Testis (tissue), 3 donors: Measurements from ENCODE around the gene JMJD6. TPM values are rescaled to one million over a fixed set of nuclear protein-coding genes. Genes with fewer than 3 reads are reported as not detected.
A peak's percentile ranks its signal among the peaks of the same experiment; 100 is the strongest.
"Not testable (repeated sequence)": the region's sequence is repeated elsewhere in the genome, so short reads cannot be mapped to it uniquely, and the experiment has no call there.

Source experiments
- DNase-seq: peaks from one replicate; pipeline ENCODE4 v3.0.0-alpha.2; 2019
- H3K27ac ChIP-seq, 2 donors: fragments of 200-600 bp; sonication (generic); one replicate each; pipeline ENCODE4 v1.5.1; 2019
- H3K27me3 ChIP-seq: fragments of 200-600 bp; sonication (generic); one replicate; pipeline ENCODE4 v1.5.1; 2019
- H3K36me3 ChIP-seq: fragments of 200-600 bp; sonication (generic); one replicate; pipeline ENCODE4 v1.5.1; 2017; ENCODE audit warnings: low read depth; ENCODE audit errors: missing control alignments
- H3K4me1 ChIP-seq: fragments of 200-600 bp; sonication (generic); one replicate; pipeline ENCODE4 v1.5.1; 2019
- H3K4me3 ChIP-seq, 2 donors: fragments of 200-600 bp; sonication (generic); one replicate each; pipeline ENCODE4 v1.5.1; 2017 to 2019
- H3K9me3 ChIP-seq: fragments of 200-600 bp; sonication (generic); one replicate; pipeline ENCODE4 v1.5.1; 2017
- CTCF ChIP-seq, 3 experiments: fragments of 450-650 bp in 2 of 3; fragments of 200-600 bp in 1 of 3; sonication (generic) in 1 of 3; IDR thresholded peaks; one replicate each; pipeline ENCODE4 v1.5.1; 2016 to 2019; ENCODE audit warnings: antibody characterized with exemption in 3 of 3, mild to moderate bottlenecking in 2 of 3, moderate library complexity in 1 of 3
- POLR2A ChIP-seq: fragments of 450-650 bp; IDR thresholded peaks from one replicate; pipeline ENCODE4 v1.6.1; 2017; ENCODE audit warnings: antibody characterized with exemption, mild to moderate bottlenecking, moderate library complexity
- WGBS, 2 donors: methylation state at CpG; one replicate each; pipeline ENCODE4 v1.1.5; 2018; 5-methylcytosine and 5-hydroxymethylcytosine counted together
- intact Hi-C: fragments of 100-400 bp; cut with DNase I; formaldehyde crosslinking; loops from one replicate; pipeline ENCODE4 v1.15.1; 2023; ENCODE audit warnings: low total_unique reads
- polyA plus RNA-seq: library from polyadenylated mRNA; stranded (reverse); fragments of 350-450 nt; fragmentation: Illumina TruSeq; extraction: RNeasy Lipid Tissue Mini Kit (QIAGEN cat#74804); gene quantifications from one replicate; pipeline ENCODE4 v1.2.3, GENCODE V29; 2014; ENCODE audit warnings: low read depth, low replicate concordance; ENCODE audit not compliant: insufficient read depth
- total RNA-seq, 2 donors: library from RNA; depleted of rRNA; stranded (reverse); fragments of >200 nt; gene quantifications; one replicate each; pipeline ENCODE4 v1.2.3, GENCODE V29; 2016

Gene JMJD6
- total and polyA plus RNA-seq, 3 donors from 2014 or later: 31.7 to 44.6 (median 40.5) TPM

- Histone ChIP-seq H3K36me3 (no peaks in the 10 kb centered on the region), H3K4me1 (peaks cover 77% of the 10 kb centered on the region), H3K27me3 (no peaks in the 10 kb centered on the region), H3K4me3 (no peak overlapping the region), H3K27ac (peak overlapping the region; percentile 87 to 90), H3K9me3 (no peaks in the 10 kb centered on the region)
- DNase-seq: no peak
- 45 to 65% methylated on average over 11 of the region's 11 CpGs for WGBS, 2 donors
- intact Hi-C loops: loop anchor here (10.0 kb wide), 1 partner anchor 177 kb away; no protein-coding TSS in a partner anchor
- TF ChIP-seq CTCF (IDR thresholded peaks at IDR 0.05) (no peak), POLR2A (no peak)
Measured at GRCh38 chr17:76701471-76701967, 24.9 kb downstream of the JMJD6 start.

- TF ChIP-seq POLR2A (no peak), CTCF (IDR thresholded peaks at IDR 0.05) (no peak)
- intact Hi-C loops: loop anchor here (10.0 kb wide), 1 partner anchor 176 kb away; no protein-coding TSS in a partner anchor
- Histone ChIP-seq H3K9me3 (no peaks in the 10 kb centered on the region), H3K27ac (peak overlapping the region; percentile 87 to 90), H3K27me3 (no peaks in the 10 kb centered on the region), H3K36me3 (no peaks in the 10 kb centered on the region), H3K4me1 (peaks cover 83% of the 10 kb centered on the region), H3K4me3 (no peak overlapping the region)
- peak; percentile 67 for DNase-seq
- WGBS, 2 donors: 39 to 49% methylated on average over 32 to 33 of the region's 33 CpGs
Measured at GRCh38 chr17:76700617-76701470, 25.6 kb downstream of the JMJD6 start.

- Histone ChIP-seq H3K4me1 (peaks cover 89% of the 10 kb centered on the region), H3K27me3 (no peaks in the 10 kb centered on the region), H3K27ac (peak overlapping the region; percentile 87 to 90), H3K4me3 (no peak overlapping the region), H3K9me3 (no peaks in the 10 kb centered on the region), H3K36me3 (no peaks in the 10 kb centered on the region)
- TF ChIP-seq CTCF (IDR thresholded peaks at IDR 0.05): no peak
- no peak for TF ChIP-seq POLR2A
- DNase-seq: no peak
- 25 to 48% methylated on average over 7 to 8 of the region's 8 CpGs for WGBS, 2 donors
- intact Hi-C loops: loop anchor here (10.0 kb wide), 1 partner anchor 175 kb away; no protein-coding TSS in a partner anchor
Measured at GRCh38 chr17:76700270-76700616, 26.2 kb downstream of the JMJD6 start.

- DNase-seq, H3K36me3 ChIP-seq, H3K9me3 ChIP-seq, intact Hi-C loops, H3K4me3 ChIP-seq, H3K27me3 ChIP-seq: not testable (repeated sequence)
- WGBS, 2 donors: 80 to 89% methylated on average over 7 of the region's 7 CpGs
- Histone ChIP-seq H3K4me1 (peaks cover 95% of the 10 kb centered on the region), H3K27ac (peak overlapping the region; percentile 87 to 90)
Measured at GRCh38 chr17:76698466-76698977, 27.9 kb downstream of the JMJD6 start.

GRCh38 chr17:76697702-76698465, 28.5 kb downstream of the JMJD6 start:
- Histone ChIP-seq H3K36me3 (no peaks in the 10 kb centered on the region), H3K4me1 (peaks cover 92% of the 10 kb centered on the region), H3K27me3 (no peaks in the 10 kb centered on the region), H3K27ac (peak overlapping the region; percentile 12 to 87), H3K4me3 (no peak overlapping the region), H3K9me3 (no peaks in the 10 kb centered on the region)
- intact Hi-C loops: no loop called here
- 37 to 50% methylated on average over 10 to 17 of the region's 17 CpGs for WGBS, 2 donors
- peak; percentile 54 for DNase-seq
- no peak for TF ChIP-seq POLR2A
- no peak for TF ChIP-seq CTCF (IDR thresholded peaks at IDR 0.05)
